ENCODE data around the gene WDR27.
"Not testable (repeated sequence)": the region's sequence is repeated elsewhere in the genome, so short reads cannot be mapped to it uniquely, and the experiment has no call there.

The WDR27 gene

GRCh38 chr6:169479783-169480495 is 221.9 kb downstream of the WDR27 start:
- DNase-seq (ENCODE audit: low spot score), result no peak

- no peak for DNase-seq (ENCODE audit: low spot score)
Measured at GRCh38 chr6:169474362-169474761, 227.5 kb downstream of the WDR27 start.

- no peak for DNase-seq (ENCODE audit: low spot score)
Measured at GRCh38 chr6:169473663-169474062, 228.2 kb downstream of the WDR27 start.

GRCh38 chr6:169472786-169473416 is 228.9 kb downstream of the WDR27 start:
- no peak for DNase-seq (ENCODE audit: low spot score)

GRCh38 chr6:169470790-169471189 is 231.0 kb downstream of the WDR27 start:
- no peak for DNase-seq (ENCODE audit: low spot score)

GRCh38 chr6:169469028-169469427 is 232.8 kb downstream of the WDR27 start:
- no peak for DNase-seq (ENCODE audit: low spot score)

- DNase-seq (ENCODE audit: low spot score), result not testable (repeated sequence)
Measured at GRCh38 chr6:169467755-169468154, 234.1 kb downstream of the WDR27 start.

GRCh38 chr6:169466256-169466655 is 235.6 kb downstream of the WDR27 start:
- DNase-seq (ENCODE audit: low spot score), result not testable (repeated sequence)

GRCh38 chr6:169457762-169458161 is 244.1 kb downstream of the WDR27 start:
- no peak for DNase-seq (ENCODE audit: low spot score)

GRCh38 chr6:169456840-169457239 is 245.0 kb downstream of the WDR27 start:
- no peak for DNase-seq (ENCODE audit: low spot score)

GRCh38 chr6:169455470-169455869 is 246.4 kb downstream of the WDR27 start:
- no peak for DNase-seq (ENCODE audit: low spot score)

GRCh38 chr6:169454872-169455204 is 247.0 kb downstream of the WDR27 start:
- no peak for DNase-seq (ENCODE audit: low spot score)

- DNase-seq (ENCODE audit: low spot score), result peak; percentile 87
Measured at GRCh38 chr6:169454204-169454871, 247.5 kb downstream of the WDR27 start.

GRCh38 chr6:169452869-169453620 is 248.8 kb downstream of the WDR27 start:
- no peak for DNase-seq (ENCODE audit: low spot score)

- DNase-seq (ENCODE audit: low spot score), result peak; percentile 91
Measured at GRCh38 chr6:169452117-169452868, 249.5 kb downstream of the WDR27 start.

GRCh38 chr6:169451065-169451838 is 250.6 kb downstream of the WDR27 start:
- peak; percentile 25 for DNase-seq (ENCODE audit: low spot score)

GRCh38 chr6:169450097-169450496 is 251.7 kb downstream of the WDR27 start:
- DNase-seq (ENCODE audit: low spot score), result no peak

GRCh38 chr6:169449221-169449620 is 252.6 kb downstream of the WDR27 start:
- no peak for DNase-seq (ENCODE audit: low spot score)

GRCh38 chr6:169445661-169446581 is 255.9 kb downstream of the WDR27 start:
- DNase-seq (ENCODE audit: low spot score), result no peak

GRCh38 chr6:169445227-169445626 is 256.6 kb downstream of the WDR27 start:
- DNase-seq (ENCODE audit: low spot score), result no peak

Data from GM03348 (cell line).